ENCODE results near the gene TMEM59L.
A peak's percentile ranks its signal among the peaks of the same experiment; 100 is the strongest.

TMEM59L gene

DNA sequence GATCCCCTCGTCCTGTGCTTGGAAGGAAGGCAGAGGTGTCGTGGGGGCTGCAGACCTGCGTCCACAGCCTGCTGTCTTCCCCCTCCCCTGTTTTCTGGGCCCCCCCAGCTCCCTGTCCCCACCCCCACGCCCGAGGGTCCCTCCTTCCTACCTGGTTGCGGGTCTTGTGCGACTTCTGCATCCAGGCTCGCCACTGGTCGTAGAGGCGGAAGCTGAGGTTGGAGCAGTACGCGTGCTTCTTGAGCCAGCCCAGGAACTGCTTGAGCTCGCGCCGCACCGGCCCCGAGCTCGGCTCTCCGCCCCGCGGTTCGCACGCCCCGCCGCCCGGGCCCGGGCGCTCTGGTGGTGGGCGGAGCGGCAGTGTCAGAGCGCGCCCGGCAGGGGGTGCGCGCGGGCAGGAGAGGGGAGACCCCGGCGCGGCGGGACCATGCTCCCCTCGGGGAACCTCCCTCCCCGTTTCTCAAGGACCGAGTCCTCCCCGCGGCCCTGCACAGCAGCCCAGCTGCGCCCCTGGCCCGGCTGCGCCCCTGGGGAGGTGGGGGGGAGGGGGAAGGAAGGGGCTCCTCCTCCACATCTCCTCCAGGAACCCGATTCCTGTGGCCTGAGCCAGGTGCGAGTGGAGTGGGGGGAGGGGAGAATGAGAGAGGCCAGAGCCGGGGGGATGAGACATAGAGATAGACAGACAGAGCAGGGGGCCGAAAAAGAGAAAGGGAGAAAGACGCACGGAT lies 18.4 kb upstream of the TMEM59L start:
- Histone ChIP-seq H2AFZ (peak overlapping the region; percentile 61), H3K9ac (no peak overlapping the region), H3K27me3 (ENCODE audit: control insufficient read depth, insufficient read depth, low read length) (no peaks in the 10 kb centered on the region), H3K4me3 (ENCODE audit: low read depth, low read length) (peak overlapping the region; percentile 28), H3K4me1 (peaks cover 5% of the 10 kb centered on the region), H3K9me3 (ENCODE audit: control insufficient read depth, low read length) (no peaks in the 10 kb centered on the region), H3K27ac (no peak overlapping the region), H3K36me3 (ENCODE audit: control insufficient read depth, insufficient read depth, low read length) (no peaks in the 10 kb centered on the region), H3K79me2 (no peaks in the 10 kb centered on the region), H3K4me2 (ENCODE audit: low read length) (peak overlapping the region; percentile 75)
- peak; percentile 88 for TF ChIP-seq CTCF (IDR thresholded peaks at IDR 0.05)

GRCh38 chr19:18594824-18595373 lies 17.8 kb upstream of the TMEM59L start:
- H3K27ac ChIP-seq: no peak overlapping the region
- H3K4me3 ChIP-seq (ENCODE audit: low read depth, low read length): no peak overlapping the region
- peaks cover 5% of the 10 kb centered on the region for H3K4me1 ChIP-seq

DNA sequence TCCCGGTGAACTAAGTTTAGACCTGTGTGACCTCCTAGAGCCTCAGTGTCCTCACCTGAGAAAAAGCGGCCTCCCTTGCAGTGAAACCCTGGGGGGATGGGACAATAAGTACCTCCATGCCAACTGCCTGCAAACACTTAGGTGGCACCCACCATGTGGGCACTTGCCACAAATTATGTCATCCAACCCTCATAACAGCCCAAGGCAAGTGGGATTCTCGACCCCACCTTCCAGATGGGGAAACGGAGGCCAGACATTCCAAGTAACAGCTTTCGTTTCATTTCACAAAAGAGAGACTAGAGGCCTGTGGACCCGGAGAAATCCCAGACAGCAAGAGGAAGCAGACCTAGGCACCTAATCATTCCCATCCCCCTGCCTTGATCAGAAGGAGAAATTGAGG lies 17.2 kb upstream of the TMEM59L start:
- no peaks in the 10 kb centered on the region for H3K79me2 ChIP-seq
- H3K4me2 ChIP-seq (ENCODE audit: low read length): no peak overlapping the region
- no peak for TF ChIP-seq CTCF (IDR thresholded peaks at IDR 0.05)
- peaks cover 5% of the 10 kb centered on the region for H3K4me1 ChIP-seq
- H3K27me3 ChIP-seq (ENCODE audit: control insufficient read depth, insufficient read depth, low read length): no peaks in the 10 kb centered on the region
- H3K27ac ChIP-seq: no peak overlapping the region
- H3K9ac ChIP-seq: no peak overlapping the region
- no peak overlapping the region for H2AFZ ChIP-seq
- H3K4me3 ChIP-seq (ENCODE audit: low read depth, low read length): no peak overlapping the region
- H3K9me3 ChIP-seq (ENCODE audit: control insufficient read depth, low read length): no peaks in the 10 kb centered on the region
- no peaks in the 10 kb centered on the region for H3K36me3 ChIP-seq (ENCODE audit: control insufficient read depth, insufficient read depth, low read length)

More at GRCh38 chr19:18594824-18595373, 17.8 kb upstream of the TMEM59L start:
- no peak for TF ChIP-seq CTCF (IDR thresholded peaks at IDR 0.05)
- no peaks in the 10 kb centered on the region for H3K9me3 ChIP-seq (ENCODE audit: control insufficient read depth, low read length)
- H3K79me2 ChIP-seq: no peaks in the 10 kb centered on the region
- no peaks in the 10 kb centered on the region for H3K36me3 ChIP-seq (ENCODE audit: control insufficient read depth, insufficient read depth, low read length)
- no peaks in the 10 kb centered on the region for H3K27me3 ChIP-seq (ENCODE audit: control insufficient read depth, insufficient read depth, low read length)
- peak overlapping the region; percentile 61 for H2AFZ ChIP-seq
- H3K4me2 ChIP-seq (ENCODE audit: low read length): peak overlapping the region; percentile 75
- H3K9ac ChIP-seq: no peak overlapping the region

DNA sequence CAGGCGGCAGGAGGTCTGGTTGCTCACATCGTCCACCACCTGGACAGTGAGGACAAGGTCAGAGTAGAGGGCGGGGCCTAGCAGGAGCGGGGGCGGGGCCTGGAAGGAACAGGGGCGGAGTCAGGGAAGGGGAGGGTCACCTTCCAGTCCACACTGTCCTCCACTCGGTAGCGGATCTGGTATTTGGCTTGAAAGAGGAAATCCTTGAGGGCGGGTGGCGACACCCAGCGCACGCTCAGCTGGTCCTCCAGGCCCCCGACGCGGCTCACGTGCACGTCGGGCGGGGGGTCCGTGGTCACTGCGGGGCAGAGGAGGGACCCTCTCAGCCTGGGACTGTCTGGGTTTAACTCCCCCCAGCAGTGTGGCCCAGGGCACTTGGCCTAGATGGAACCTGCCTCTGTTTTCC lies 15.9 kb upstream of the TMEM59L start:
- Histone ChIP-seq H2AFZ (no peak overlapping the region), H3K9ac (no peak overlapping the region), H3K4me3 (ENCODE audit: low read depth, low read length) (no peak overlapping the region), H3K4me1 (peaks cover 5% of the 10 kb centered on the region), H3K9me3 (ENCODE audit: control insufficient read depth, low read length) (no peaks in the 10 kb centered on the region), H3K36me3 (ENCODE audit: control insufficient read depth, insufficient read depth, low read length) (no peaks in the 10 kb centered on the region), H3K79me2 (no peaks in the 10 kb centered on the region), H3K27ac (no peak overlapping the region), H3K4me2 (ENCODE audit: low read length) (no peak overlapping the region), H3K27me3 (ENCODE audit: control insufficient read depth, insufficient read depth, low read length) (no peaks in the 10 kb centered on the region)
- TF ChIP-seq CTCF (IDR thresholded peaks at IDR 0.05): no peak

All from parathyroid adenoma (tissue), 2 donors.